Activated CD4-positive, alpha-beta T cell treated with anti-CD3 and anti-CD28 coated beads, Interleukin-2, amount 50 U/mL, for 48 hours (primary cell): Measurements from ENCODE around the gene PRCP.

Experiments used
- DNase-seq, 2 experiments: peaks; one replicate each; pipeline ENCODE4 v3.0.0-alpha.2; 2020

PRCP gene

DNA sequence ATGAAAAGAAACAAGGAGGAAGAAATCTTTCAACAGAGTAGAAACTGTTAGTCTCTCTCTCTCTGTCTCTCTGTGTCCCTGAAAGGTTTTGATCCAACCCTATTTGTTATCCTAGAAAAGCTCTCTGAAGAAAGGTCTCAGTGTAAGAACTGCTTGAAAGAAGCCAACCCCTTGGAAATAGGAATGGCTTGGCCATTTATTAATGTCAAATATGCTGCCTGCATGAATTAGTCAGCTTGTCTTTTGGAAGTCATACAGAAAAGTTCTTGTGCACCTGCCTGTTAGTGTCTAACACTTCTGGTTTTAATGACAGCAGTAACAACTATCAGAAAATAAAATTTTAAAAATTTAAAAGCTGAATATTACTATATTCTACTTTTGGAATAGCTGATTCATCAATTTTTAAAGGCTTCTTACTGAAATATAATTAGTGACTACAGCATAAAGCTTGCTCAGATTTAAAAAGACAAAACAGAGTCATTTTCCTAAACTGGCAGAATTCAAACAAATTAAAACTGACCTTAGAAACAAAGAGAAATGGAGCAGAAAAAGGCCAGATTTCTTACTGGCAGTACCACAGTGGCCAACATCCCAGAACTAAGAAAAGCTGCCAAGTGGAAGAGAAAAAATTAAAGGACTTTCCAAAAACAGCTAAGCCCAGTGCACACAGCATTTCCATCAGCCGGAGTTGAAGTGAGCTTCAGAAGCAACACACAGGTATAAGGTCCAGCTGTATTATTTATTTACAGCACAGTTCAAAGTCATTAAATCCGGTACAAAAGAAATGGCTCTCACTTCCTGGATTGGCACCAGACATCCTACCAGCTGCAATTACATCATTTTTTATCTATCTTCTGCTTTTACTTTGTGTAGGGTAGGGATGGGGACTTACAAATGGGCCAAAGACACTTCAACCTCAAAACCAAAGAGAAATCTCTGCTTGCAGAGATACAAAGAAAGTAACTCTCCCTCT is 76.3 kb downstream of the PRCP start:
- no peak for DNase-seq

DNA sequence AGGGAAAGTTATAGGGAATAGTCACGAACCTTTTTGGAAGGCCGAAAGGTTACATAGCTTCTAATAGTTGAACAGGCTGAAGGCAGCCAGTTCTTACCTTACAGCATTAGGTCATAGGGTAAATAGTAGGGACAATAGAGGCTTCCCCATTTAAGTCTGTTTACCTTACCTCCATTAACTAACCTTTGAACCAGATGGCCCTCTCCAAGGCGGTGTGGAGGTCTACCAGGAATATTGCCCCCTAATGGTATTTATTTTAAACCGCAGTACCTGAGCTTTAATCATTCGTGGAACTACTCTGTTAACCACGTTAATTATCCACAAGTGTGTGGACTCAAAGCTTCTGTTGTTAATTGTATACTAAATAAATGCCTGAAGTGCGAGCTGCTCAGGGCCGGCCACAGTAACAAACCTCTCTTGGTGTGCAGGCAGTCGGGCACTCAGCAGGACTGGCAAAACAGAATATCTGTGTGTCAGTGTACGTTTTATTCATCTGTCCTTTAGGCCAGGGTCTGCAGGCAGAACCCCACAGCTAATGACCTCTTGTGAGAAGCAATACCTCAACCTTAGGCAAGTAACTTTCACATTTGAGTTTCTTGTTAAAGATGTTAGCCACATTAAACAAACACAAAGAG is 81.7 kb downstream of the PRCP start:
- DNase-seq: no peak

DNA sequence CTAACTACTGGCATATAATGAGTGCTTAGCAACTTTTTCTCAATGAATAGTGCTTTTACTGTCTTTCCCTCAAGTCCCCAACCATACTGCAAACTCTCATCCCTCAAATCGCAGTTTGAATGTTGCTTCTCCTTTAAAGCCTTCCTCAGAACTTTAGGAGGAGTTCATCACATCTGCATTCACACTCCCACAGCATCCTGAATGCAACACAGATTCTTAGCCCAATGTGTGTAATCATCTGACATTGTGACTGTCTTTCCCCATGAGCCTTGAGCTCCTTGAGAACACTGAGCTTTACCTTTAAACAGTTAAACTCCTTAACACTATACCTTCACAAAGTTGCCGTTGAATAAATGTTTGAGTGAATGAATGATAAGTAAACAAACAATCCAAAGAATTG is 84.8 kb downstream of the PRCP start:
- no peak for DNase-seq

DNA sequence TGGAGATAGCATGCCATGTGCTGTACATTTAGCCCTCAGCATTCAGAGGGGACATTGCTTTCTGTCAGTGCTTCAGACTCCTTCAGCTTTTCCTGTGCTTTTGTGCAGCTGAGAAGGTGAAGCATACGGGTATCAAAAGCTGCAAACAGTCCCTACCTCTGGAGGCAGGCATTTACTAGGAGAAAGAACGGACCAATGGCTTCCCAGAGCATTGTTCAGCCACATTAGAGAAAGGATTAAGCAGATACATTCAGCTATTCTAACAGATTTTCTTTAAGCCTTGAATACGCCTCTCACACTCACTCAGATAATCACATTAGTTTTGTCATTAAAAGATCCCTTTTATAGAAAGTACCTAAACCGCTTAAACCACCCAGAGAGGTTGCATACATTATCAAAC is 85.9 kb downstream of the PRCP start:
- no peak for DNase-seq

DNA sequence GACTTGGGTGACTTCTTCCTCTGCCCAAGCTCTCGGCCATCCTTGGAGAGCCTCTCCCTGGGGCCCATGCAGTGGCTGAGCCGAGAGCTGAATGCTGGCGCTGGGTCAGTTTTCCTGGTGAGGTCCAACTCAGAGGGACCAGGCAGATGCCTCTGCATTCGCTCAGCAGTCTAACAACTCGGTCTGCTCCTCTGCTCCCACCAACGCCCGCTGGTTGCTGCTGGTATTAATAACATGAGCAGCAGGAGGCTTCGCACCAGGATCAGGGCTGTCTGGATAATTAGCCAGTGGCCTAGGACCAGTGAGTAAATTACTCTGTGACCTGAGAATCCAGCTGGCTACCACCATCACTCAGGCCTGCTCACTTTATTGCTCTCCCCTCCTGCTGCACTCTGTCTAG is 88.9 kb downstream of the PRCP start:
- no peak for DNase-seq

DNA sequence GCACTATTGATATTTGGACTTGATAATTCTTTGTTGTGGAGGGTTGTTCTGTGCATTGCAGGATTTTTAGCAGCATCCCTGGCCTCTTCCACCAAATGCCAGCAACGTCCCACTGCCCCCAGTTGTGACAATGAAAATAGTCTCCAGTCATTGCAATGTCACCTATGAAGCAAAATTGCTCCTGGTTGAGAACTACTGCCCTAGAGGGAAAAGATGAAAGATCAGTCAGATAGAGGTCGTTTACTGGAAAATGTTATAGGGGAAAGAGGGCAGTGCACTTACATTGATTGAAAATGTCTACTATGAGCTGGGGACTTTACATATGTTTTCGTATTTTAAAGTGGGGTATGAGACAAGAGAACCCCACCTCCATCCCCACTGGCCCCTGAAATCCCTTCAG is 89.5 kb downstream of the PRCP start:
- DNase-seq: no peak

DNA sequence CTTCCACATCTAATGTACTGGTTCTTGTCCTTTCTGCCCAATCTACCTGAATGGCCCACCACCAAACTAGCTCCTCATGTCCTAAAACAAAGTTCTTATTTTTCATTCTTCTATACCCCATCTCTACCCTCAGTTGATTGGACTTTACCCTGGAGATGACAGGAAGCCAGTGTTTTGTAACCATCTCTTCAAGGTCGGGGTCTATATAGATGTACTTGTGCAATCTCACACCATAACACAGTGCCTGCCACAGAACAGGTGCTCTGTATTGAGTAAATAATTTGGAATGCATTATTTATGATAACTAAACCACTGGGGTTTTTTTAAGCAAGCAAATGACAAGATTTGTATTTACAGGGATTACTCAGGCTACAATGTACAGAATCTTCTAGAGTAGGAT is 89.9 kb downstream of the PRCP start:
- DNase-seq: no peak

DNA sequence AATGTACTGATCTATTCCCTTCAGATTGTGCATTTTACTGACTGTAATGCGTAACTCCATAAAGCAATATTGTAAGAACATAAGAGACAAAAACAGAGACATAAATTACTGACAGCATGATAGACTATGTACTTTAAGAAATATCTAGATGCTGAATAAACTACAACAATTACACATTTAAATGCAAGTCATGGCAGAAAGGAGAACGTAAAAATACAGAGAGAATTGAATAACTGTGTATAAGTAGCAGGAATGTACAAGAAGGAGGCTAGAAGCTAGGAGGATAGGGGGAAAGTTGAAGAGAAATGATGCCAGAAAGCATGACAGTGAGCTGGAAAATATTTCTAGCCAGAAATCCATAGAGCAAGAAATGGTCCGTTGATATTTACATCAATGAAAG is 92.6 kb downstream of the PRCP start:
- DNase-seq: no peak

DNA sequence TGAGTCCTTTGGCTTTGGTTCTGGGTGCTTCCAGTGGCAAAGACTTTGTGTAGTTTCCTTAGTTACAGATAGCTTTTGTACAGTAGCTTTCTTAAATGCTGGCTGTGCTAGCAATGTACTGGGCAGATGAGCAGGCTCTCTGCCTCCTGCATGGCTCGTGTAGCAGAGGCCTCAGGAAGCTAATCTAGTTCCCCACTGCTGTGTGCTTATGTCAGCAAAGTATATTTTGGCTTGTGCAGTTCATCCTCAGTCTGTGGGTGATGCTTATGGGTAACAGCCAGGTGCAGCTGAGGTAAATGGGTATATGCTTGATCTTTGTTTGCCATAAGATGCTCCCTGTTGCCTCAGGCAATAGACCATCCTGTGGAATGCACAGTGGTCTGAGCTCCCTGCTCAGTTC is 97.5 kb downstream of the PRCP start:
- DNase-seq: no peak

DNA sequence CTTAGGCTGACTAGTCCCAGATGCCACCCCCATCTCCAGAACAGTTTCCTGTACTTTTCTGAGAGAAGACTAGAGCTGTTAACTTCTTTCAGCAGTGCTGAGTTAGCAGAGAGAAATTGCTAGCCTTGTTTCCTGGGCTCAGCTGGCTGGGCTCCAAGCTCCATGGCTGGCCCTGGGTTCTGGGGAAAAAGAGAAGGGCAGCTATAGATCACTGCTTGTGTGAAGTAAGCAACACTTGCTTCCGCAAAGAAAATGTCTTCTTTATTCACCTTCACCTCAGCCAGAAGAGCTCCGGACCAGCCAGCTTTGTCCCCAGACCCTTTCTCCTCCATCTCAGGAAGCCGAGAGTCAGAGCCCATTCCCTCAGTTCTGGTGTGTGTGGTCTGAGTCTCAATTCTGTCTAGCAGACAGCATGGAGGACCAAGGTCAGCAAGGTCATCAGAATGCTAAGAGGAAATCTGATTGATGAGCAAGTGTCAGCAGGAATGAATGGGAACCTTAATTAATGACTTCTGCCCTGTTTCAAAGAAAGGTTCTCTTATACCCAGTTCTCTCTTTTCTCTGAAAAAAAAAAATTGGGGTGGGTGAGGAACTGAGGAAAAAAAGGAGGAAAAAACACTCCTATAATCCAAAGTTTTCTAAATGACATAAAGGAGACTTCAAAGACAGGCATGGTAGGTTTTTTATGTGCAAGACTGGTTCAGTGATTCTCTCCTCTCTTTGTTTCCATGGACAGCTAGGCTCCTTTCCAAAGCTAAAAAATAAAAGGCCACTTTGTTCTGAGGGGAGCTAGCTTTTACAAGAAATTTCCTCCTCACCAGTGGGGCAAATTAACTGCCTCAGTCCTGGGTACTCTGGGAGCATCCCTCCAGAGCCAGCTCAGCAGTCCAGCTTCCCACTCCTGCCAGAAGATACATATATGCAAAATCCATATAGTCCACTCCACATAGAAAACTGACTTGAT is 103.0 kb downstream of the PRCP start:
- DNase-seq: no peak

DNA sequence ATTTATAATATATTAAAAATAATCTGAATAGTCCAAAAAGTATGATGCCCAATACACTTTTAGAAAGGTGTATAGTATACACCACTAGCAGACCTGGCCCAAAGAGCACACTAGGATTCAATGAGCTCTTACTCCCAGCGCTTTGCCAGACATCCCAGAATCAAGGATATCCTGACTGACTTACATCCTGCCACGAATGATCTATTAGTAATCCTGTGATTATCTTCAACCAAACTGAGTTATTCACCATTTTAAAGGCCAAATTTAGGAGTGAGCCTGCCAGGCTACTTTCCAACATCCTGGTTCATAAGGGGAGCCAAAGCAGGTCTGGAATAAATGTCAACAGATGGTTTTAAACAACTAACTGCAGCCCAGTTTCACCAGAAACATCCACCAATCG is 105.7 kb downstream of the PRCP start:
- DNase-seq: no peak

DNA sequence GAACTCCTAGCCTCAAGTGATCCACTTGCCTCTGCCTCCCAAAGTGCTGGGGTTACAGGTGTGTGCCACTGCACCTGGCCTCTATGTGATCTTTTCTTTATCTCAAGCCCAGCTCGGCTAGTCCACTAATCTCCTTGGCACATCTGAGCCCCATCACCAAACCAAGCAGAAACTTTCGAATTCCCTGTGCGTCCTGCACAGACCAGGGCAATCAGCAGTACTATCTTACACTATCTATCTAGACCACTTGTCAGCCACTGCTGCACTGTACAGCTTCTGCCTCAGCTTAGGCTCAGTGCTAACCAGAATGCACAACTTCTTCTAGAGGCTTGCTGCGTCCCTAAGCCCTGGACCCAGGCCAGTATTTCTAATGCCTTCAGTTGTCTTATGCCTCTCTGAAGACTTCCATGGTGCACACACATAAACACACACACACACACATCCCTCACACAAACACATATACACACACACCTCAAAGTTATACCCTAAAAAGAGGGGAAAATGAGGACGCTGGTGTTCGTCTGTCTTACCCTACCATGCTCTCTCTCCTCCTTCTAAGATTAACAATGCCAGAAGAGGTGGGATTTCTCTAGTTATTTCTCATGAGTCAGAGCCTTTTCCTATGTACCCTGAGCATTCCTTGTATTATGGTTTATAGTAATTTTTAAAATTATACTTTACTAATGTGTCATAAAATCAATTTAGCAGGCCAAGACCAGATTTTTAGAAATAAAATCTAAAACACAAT is 107.2 kb downstream of the PRCP start:
- DNase-seq: no peak

DNA sequence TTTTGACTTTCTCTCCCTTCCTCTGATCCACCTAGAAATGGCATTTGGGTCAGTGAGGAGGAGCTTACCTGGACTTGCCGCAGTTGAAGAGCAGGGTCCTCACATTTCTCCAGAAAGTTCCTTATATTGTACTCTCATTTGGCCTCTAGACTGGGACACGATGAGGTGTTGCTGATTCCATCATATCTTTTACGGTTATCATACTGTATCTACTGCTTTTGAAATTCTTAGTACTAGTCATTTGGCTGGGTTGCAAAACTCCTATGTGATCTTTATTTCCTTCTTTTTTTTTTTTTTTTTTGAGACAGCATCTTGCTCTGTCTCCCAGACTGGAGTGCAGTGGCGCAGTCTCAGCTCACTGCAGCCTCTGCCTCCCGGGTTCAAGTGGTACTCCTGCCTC is 107.9 kb downstream of the PRCP start:
- DNase-seq: no peak

DNA sequence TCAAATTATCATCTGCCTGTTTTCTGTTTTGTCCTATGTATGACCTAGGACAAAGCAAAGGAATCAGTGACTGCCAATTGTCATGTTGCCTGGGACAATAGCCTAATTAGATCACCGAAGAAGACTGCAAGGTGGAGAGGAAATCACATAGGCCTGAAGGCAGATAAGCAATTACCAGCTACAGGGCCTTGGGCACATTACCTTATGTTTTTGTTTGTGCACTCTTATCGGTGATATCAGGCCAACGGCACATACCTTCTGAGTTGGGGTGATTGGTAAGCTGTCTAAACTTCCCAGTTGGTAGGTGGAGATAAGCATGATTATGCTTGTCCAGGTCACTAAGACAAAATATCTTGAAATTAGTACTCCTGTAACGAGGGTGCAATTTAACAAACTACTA is 108.5 kb downstream of the PRCP start:
- no peak for DNase-seq

DNA sequence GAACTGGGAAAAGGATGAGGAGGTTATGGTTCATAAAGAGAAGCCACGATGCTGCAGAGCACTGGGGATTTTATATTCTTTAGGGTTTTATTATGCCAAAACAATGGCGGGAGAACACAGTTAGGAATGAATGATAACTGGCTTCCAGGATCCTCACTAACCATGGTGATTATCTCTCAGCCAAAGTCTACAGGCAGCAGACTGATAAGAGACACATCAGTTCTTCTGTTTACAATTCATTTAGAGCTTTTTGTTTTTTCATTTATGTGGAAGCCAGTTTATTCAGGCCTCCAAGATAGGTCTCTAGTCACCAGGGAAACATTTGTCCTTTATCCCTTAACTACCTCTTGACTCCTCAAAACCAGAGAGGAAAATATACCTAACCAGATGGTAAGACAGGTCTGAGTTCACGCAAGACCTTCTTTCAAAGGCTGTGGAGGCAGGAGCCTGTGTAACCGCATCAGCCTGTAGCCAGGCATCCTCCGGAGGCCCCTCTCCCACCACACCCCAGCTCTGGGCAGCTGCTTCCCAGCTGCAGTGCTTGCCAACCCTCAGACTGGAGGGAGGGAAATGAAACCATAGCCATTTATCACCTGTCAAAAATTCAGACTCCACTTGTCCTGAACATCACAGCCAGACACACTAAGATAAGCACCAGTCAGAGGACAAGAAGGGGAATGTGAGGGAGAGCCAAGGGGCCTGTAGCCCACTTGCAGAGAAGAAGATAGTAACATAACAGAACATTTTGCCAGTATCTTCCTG is 109.3 kb downstream of the PRCP start:
- DNase-seq: no peak

DNA sequence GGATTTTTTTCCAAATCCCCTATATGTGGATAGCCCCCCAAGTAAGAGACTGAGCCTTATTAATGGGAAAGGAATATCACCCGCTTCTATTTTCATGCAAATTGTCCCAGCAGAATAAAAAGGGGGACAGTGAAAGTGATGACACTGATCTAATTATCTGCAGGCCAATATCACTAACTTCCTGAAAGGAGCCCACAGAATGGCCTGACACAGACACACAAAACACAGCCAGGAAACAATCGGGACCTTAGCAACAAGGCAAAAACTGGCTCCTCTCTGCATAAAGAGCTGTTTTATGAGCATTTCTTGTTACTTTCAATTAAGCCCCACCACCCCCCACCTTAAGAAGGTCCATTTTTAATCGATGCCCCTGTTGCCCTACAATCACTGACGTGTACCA is 112.2 kb downstream of the PRCP start:
- DNase-seq: no peak

DNA sequence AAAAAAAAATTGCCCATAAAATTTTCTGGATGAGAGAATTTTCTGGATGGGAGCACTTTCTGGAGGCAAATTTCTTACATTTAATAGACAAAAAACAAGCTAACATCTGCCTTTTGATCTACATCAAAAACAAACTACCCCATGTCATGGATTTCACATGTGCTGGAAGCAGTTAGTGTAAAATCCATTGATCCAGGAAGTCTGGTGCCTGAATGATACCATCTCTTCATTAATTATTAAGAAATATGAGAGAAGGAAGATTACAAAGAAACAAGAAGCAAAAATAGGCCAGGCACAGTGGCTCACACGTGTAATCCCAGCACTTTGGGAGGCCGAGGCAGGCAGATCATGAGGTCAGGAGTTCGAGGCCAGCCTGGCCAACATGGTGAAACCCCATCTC is 113.4 kb downstream of the PRCP start:
- no peak for DNase-seq

DNA sequence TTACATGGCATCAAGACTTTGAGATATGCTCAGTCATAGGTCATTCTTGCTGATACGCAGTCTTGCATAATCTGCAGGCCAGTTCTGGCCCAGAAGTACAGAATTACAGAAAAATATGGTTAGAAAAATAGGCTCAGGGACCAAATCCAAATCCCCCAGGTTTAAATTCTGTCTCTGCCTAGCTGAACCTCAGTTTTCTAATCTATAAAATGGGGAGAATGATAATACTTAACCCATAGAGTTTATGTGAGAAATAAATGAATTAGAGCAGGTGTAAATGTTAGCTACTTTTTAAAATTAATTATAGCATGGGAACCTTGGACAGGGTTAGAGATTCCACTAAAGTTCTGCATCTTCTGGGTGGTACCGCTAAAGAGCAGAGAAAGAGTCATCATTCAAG is 114.2 kb downstream of the PRCP start:
- DNase-seq: no peak

DNA sequence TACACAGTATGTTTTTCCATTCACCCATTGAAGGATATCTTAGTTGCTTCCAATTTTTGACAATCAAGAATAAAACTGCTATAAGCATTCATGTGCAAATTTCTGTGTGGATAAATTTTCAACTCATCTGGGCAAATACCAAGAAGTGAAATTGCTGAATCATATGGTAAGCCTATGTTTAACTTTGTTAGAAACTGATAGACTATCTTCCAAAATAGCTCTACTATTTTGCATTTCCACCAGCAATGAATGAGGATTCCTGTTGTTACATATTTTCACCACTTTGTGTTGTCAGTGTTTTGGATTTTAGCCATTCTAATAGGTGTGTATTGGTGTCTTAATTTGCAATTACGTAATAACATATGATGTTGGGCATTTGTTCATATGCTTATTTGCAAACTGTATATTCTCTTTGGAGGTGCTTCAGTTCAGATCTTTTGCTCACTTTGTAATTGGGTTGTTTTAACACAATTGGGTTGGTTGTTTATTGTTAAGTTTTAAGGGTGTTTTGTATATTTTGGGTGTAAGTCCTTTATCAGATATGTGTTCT is 117.3 kb downstream of the PRCP start:
- DNase-seq: no peak

DNA sequence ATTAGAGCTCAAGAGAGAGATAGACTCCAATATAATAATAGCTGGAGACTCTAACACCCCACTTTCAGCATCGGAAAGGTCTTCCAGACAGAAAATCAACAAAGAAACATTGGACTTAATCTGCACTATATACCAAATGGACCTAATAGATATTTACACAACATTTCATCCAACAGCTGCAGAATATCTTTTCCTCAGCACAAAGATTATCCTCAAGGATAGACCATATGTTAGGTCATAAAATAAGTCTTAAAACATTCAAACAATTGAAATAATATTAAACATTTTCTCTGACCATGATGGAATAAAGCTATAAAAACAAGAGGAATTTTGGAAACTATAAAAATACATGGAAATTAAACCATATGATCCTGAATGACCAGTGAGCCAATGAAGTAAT is 121.5 kb downstream of the PRCP start:
- no peak for DNase-seq

DNA sequence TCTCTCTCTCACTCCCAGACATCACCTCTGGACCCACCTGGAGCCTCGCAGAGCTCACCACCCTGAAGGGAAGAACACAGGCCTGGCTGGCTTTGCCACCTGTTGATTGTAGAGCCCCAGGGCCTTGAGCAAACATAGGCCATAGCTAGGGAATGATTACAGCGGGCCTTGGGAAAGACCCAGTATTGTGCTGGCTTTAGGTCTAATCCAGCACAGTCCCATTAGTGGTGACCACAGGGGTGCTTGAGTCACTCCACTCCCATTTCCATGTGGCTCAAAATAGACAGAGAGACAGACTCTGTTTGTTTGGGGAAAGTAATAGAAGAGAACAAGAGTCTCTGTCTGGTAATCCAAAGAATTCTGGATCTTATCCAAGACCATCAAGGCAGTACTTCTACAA is 123.9 kb downstream of the PRCP start:
- DNase-seq: no peak
